Natural killer cell (primary cell): ENCODE data around the gene CYB561. TPM values are rescaled to one million over a fixed set of nuclear protein-coding genes. Genes with fewer than 3 reads are reported as not detected.
A peak's percentile ranks its signal among the peaks of the same experiment; 100 is the strongest.

ENCODE experiments used
- ATAC-seq, 3 donors: fragments of 150-1000 bp in 2 of 3; fragments of 200-7000 bp in 1 of 3; cut with Tn5 transposase; 1 replicate in 1 of 3; 2 replicates in 2 of 3; pipeline ENCODE4 v1.10.0; 2021; ENCODE audit warnings: mild to moderate bottlenecking in 2 of 3, moderate library complexity in 2 of 3
- DNase-seq, 2 donors: peaks; one replicate each; pipeline versions ENCODE4 v3.0.0 to v3.0.0-alpha.2; 2013 to 2021; ENCODE audit warnings: mixed read lengths in 1 of 2
- H3K27ac ChIP-seq: one replicate; pipeline ENCODE4 v1.5.1; 2013; ENCODE audit warnings: mild to moderate bottlenecking, low read length
- H3K27me3 ChIP-seq: one replicate; pipeline ENCODE4 v1.6.1; 2013; ENCODE audit warnings: low read length; ENCODE audit not compliant: control insufficient read depth, insufficient read depth
- H3K36me3 ChIP-seq: one replicate; pipeline ENCODE4 v1.6.1; 2013; ENCODE audit warnings: low read length; ENCODE audit not compliant: control insufficient read depth, insufficient read depth
- H3K4me1 ChIP-seq: one replicate; pipeline ENCODE4 v1.6.1; 2013; ENCODE audit warnings: low read length; ENCODE audit not compliant: control insufficient read depth, insufficient read depth
- H3K4me3 ChIP-seq: one replicate; pipeline ENCODE4 v1.5.1; 2013; ENCODE audit warnings: low read length
- H3K9me3 ChIP-seq: one replicate; pipeline ENCODE4 v1.6.1; 2013; ENCODE audit warnings: low read length; ENCODE audit not compliant: control insufficient read depth, insufficient read depth
- H3K27ac Mint-ChIP-seq, 2 donors: one replicate each; pipeline ENCODE4 v1.8.0; 2022; ENCODE audit warnings: mild to moderate bottlenecking in 2 of 2, mixed read lengths in 2 of 2, moderate library complexity in 1 of 2
- H3K27me3 Mint-ChIP-seq, 2 donors: one replicate each; pipeline ENCODE4 v1.8.0; 2022; ENCODE audit warnings: low read depth in 2 of 2, mixed read lengths in 2 of 2
- H3K36me3 Mint-ChIP-seq: one replicate; pipeline ENCODE4 v1.8.0; 2022; ENCODE audit warnings: mixed read lengths
- H3K4me1 Mint-ChIP-seq, 2 donors: one replicate each; pipeline ENCODE4 v1.8.0; 2022; ENCODE audit warnings: mixed read lengths in 2 of 2
- H3K4me3 Mint-ChIP-seq: one replicate; pipeline ENCODE4 v1.8.0; 2022; ENCODE audit warnings: mild to moderate bottlenecking, moderate library complexity, mixed read lengths
- H3K9me3 Mint-ChIP-seq, 2 donors: one replicate each; pipeline ENCODE4 v1.8.0; 2022; ENCODE audit warnings: mixed read lengths in 2 of 2
- CTCF ChIP-seq: fragments of 200-600 bp; IDR thresholded peaks from one replicate; pipeline ENCODE4 v1.8.0; 2022; ENCODE audit warnings: antibody characterized with exemption
- WGBS: methylation state at CpG from one replicate; pipeline ENCODE4 v1.1.7; 2013; ENCODE audit warnings: missing lambda C conversion rate; ENCODE audit not compliant: insufficient coverage; 5-methylcytosine and 5-hydroxymethylcytosine counted together
- intact Hi-C: fragments of 100-400 bp; cut with micrococcal nuclease; formaldehyde crosslinking; loops from one replicate; pipeline ENCODE4 v1.14.2; 2022
- total RNA-seq, 4 donors: library from RNA; stranded (reverse); fragments of 120-200 nt in 1 of 4; gene quantifications; one replicate each; pipeline versions ENCODE4 v1.2.3 to v1.2.4, GENCODE V29; 2013 to 2022

The CYB561 gene
- total RNA-seq, 3 donors from 2014 or later (not counting 1 experiment from before 2014, with no cell fraction given) = 16.3 to 19.3 (median 19.2) TPM

DNA sequence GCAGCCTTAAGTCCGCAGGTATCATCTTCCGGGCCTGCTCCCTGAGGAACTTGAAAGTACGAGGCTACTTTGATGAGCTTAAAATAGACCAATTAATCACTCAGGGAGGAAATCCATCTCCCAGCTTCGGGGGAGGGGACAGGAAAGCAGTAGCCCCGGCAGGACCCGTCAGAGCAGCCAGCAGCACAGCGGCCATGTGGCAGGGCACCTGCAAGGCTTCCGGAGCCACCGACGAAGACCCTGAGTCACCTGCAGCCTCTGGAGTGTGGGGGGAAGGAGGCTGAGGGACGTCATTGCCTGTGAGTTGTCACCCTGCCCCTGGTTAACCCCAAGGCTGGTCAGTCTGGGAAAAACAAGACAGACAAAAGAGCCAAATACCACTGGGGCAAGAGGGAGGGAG lies 4.4 kb upstream of the CYB561 start:
- Histone ChIP-seq H3K27ac (no peak overlapping the region), H3K27me3 (no peaks in the 10 kb centered on the region), H3K9me3 (no peaks in the 10 kb centered on the region), H3K36me3 (no peaks in the 10 kb centered on the region), H3K4me3 (no peak overlapping the region), H3K4me1 (peaks cover 24% of the 10 kb centered on the region)
- no peaks in the 10 kb centered on the region for H3K9me3 Mint-ChIP-seq
- ATAC-seq (no peak), DNase-seq (no peak)
- TF ChIP-seq CTCF = no peak
- 10% methylated on average over 11 of the region's 11 CpGs for WGBS
- H3K36me3 Mint-ChIP-seq = no peaks in the 10 kb centered on the region
- no peak overlapping the region for H3K27ac Mint-ChIP-seq
- peaks cover 0 to 3% of the 10 kb centered on the region in 2 donors for H3K4me1 Mint-ChIP-seq
- H3K27me3 Mint-ChIP-seq = peaks cover 0 to 2% of the 10 kb centered on the region in 2 donors
- H3K4me3 Mint-ChIP-seq = no peak overlapping the region
- intact Hi-C loops = no loop called here

- Mint-ChIP-seq H3K4me3 (peak overlapping the region; percentile 25), H3K27me3 (peaks cover 0 to 5% of the 10 kb centered on the region in 2 donors), H3K9me3 (no peaks in the 10 kb centered on the region), H3K4me1 (peaks cover 0 to 10% of the 10 kb centered on the region in 2 donors), H3K27ac (peak overlapping the region in 1 of 2 donors; percentile 3), H3K36me3 (no peaks in the 10 kb centered on the region)
- intact Hi-C loops = no loop called here
- H3K4me1 ChIP-seq = peaks cover 33% of the 10 kb centered on the region
- DNase-seq (no peak), ATAC-seq (no peak)
- no peak for TF ChIP-seq CTCF
- H3K36me3 ChIP-seq = no peaks in the 10 kb centered on the region
- WGBS = 97% methylated on average over 3 of the region's 3 CpGs
- H3K4me3 ChIP-seq = no peak overlapping the region
- no peak overlapping the region for H3K27ac ChIP-seq
- H3K9me3 ChIP-seq = no peaks in the 10 kb centered on the region
- no peaks in the 10 kb centered on the region for H3K27me3 ChIP-seq
Measured at GRCh38 chr17:63448655-63449054, 2.5 kb upstream of the CYB561 start.

GRCh38 chr17:63447471-63448009 lies 1.4 kb upstream of the CYB561 start:
- peak overlapping the region; percentile 50 for H3K4me3 ChIP-seq
- H3K27me3 Mint-ChIP-seq = peaks cover 0 to 5% of the 10 kb centered on the region in 2 donors
- no peaks in the 10 kb centered on the region for H3K27me3 ChIP-seq
- no peak overlapping the region for H3K4me3 Mint-ChIP-seq
- 60% methylated on average over 10 of the region's 12 CpGs for WGBS
- H3K4me1 ChIP-seq = peaks cover 33% of the 10 kb centered on the region
- H3K27ac ChIP-seq = peak overlapping the region; percentile 91
- ATAC-seq (no peak), DNase-seq (no peak)
- H3K9me3 ChIP-seq = no peaks in the 10 kb centered on the region
- H3K36me3 Mint-ChIP-seq = no peaks in the 10 kb centered on the region
- H3K4me1 Mint-ChIP-seq = peaks cover 0 to 14% of the 10 kb centered on the region in 2 donors
- no peak for TF ChIP-seq CTCF
- peak overlapping the region; percentile 14 to 93 for H3K27ac Mint-ChIP-seq
- H3K9me3 Mint-ChIP-seq = no peaks in the 10 kb centered on the region
- H3K36me3 ChIP-seq = no peaks in the 10 kb centered on the region
- intact Hi-C loops = no loop called here
